ENCODE data around the gene NTM.

Gene NTM

DNA sequence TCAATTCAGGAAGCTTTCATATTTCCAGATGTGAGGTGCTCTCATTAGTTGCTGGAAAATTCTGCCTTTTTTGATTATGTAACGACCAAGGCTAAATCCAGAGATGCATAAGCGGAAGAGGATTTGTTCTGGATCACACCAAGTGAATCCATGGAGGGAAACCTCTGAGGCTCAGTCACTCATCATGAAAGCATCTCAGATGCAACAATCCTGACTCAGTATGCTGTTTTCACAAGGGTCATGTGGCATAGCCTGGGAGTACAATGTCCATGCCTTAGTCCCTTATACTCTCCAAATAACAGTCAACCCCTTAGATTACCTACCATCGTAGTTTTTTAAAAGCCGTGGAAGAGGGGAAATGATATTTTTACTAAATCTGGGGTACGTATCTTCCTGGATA is 445.6 kb downstream of the NTM start:
- DNase-seq (ENCODE audit: insufficient read length, low spot score) (no peak), FAIRE-seq (no peak)
- TF ChIP-seq, protein P1, sequence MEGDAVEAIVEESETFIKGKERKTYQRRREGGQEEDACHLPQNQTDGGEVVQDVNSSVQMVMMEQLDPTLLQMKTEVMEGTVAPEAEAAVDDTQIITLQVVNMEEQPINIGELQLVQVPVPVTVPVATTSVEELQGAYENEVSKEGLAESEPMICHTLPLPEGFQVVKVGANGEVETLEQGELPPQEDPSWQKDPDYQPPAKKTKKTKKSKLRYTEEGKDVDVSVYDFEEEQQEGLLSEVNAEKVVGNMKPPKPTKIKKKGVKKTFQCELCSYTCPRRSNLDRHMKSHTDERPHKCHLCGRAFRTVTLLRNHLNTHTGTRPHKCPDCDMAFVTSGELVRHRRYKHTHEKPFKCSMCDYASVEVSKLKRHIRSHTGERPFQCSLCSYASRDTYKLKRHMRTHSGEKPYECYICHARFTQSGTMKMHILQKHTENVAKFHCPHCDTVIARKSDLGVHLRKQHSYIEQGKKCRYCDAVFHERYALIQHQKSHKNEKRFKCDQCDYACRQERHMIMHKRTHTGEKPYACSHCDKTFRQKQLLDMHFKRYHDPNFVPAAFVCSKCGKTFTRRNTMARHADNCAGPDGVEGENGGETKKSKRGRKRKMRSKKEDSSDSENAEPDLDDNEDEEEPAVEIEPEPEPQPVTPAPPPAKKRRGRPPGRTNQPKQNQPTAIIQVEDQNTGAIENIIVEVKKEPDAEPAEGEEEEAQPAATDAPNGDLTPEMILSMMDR (IDR thresholded peaks at IDR 0.05; ENCODE audit: insufficient read depth, missing control alignments): no peak

DNA sequence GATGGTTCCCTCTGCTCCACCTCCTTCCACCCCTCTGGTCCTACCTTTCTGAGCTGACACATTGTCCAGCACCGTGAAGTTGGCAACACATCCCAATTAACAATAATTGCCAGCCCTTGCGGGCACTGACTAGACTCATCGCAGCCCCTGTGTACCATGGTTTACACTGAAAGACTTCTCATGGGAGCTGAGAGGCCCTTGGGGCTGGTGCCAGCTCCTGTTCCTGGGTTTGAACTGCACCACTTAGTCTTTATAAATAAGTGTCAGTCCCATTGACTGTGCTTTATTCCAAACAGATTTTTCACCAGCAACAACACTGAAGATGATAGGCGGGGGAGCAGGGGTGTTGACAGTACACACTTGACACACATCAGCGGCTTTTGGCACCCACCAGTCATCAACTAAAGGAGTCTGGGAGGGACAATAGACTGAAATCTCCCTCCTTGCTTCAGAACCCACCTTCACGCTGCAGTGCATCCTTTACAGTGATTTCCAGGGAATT is 447.3 kb downstream of the NTM start:
- FAIRE-seq (no peak), DNase-seq (ENCODE audit: insufficient read length, low spot score) (no peak)
- TF ChIP-seq, protein P1 (IDR thresholded peaks at IDR 0.05; ENCODE audit: insufficient read depth, missing control alignments): no peak

DNA sequence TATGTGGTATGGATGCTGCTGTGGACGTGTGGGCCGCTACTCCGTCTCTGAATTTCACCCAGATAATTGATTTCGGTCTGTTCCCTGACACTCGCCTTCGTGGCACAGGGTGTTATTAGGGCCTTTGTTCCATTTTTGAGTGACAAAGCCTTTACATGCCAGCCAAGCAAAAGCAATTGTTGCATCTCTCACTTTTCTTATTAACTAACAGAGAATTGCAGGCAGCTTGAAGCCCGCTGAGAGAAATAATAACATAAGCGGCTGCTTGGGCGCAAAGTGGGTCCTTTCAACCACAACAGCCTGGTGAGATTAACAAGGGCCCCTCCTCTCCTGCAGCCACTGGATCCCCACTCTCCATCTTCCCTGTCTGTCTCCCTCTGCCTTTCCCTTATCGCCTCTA is 449.4 kb downstream of the NTM start:
- DNase-seq (ENCODE audit: insufficient read length, low spot score) (no peak), FAIRE-seq (no peak)
- TF ChIP-seq, protein P1 (IDR thresholded peaks at IDR 0.05; ENCODE audit: insufficient read depth, missing control alignments): no peak

DNA sequence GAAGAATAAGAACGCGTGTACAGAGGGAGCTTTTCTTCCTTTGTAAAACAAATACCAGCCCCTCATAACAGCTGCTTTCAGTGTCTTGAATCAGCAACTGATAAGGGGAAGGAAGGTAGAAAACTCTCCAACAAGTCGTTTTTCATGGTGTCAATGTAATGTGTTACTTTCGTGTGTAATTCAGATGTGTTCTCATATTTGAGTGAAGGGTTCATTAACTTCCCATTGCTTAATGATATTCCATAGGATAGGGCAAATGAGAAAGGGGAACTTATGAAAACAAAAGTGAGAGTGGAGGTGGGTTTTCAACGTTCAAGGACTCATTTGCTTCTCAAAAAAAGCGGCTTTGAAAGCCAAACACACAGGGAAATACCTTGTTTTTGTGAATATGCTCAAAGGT is 452.1 kb downstream of the NTM start:
- TF ChIP-seq, protein P1 (IDR thresholded peaks at IDR 0.05; ENCODE audit: insufficient read depth, missing control alignments): no peak
- DNase-seq (ENCODE audit: insufficient read length, low spot score) (no peak), FAIRE-seq (no peak)

DNA sequence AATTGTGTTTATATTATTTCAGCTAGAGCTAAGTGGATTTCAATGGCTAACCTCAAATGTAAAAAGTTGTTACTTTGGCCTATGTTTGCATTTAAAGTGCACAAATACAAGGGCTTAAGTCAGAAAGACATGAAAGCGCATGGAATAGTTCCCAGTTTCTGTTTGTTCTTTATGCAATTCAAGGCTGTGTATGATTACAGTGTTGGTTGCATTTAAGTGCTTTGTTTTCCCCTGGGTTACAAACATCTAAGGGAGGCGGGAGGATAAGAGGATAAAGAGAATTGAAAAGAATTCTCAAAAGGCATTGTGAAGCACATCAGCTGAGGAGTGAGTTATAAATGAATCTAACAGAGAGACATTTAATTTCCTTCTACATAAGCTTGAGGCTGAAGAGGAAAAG is 453.4 kb downstream of the NTM start:
- TF ChIP-seq, protein P1 (IDR thresholded peaks at IDR 0.05; ENCODE audit: insufficient read depth, missing control alignments): no peak
- no peak for FAIRE-seq
- DNase-seq (ENCODE audit: insufficient read length, low spot score): no peak

DNA sequence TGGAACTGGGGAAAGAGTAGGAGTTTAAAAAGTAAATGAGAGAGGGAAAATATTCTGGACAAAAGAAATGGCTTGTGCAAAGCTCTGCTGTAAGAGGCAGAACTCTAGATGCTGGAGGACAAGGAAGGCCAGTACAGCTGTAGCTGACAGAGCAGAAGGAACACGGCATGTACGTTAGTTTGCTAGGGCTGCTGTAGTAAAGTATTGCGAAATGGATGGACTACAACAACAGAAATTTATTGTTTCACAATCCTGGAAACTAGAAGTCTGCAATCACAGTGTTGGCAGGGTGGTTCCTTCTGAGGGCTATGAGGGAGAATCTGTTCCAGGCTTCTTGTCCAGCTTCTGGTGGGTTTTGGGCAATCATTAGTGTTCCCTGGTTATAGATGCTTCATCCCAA is 454.4 kb downstream of the NTM start:
- FAIRE-seq (no peak), DNase-seq (ENCODE audit: insufficient read length, low spot score) (no peak)
- TF ChIP-seq, protein P1 (IDR thresholded peaks at IDR 0.05; ENCODE audit: insufficient read depth, missing control alignments): no peak

DNA sequence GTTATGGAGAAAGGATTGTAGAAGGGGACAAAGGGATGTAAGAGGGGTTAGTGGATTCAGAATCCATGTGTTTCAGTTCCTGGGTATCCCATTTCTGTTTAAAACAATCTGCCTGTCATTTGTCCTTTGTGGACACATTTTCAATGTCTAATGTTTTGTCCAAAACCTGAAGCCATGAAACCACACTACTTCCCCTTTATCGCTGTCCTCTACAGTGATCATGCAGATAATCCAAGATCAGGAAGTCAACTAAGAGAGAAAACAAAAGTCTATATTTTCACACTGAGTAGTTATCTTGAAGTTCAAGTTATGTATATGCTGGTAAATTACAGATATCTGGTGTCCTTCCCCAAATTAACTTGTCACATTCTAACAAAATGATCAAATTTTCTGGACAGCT is 457.0 kb downstream of the NTM start:
- TF ChIP-seq, protein P1 (IDR thresholded peaks at IDR 0.05; ENCODE audit: insufficient read depth, missing control alignments): no peak
- FAIRE-seq (no peak), DNase-seq (ENCODE audit: insufficient read length, low spot score) (no peak)
